Nephron progenitor cell (in vitro differentiated cells): Measurements from ENCODE around the gene RSBN1L.
"Not testable (repeated sequence)": the region's sequence is repeated elsewhere in the genome, so short reads cannot be mapped to it uniquely, and the experiment has no call there.

Source experiments
- DNase-seq: peaks from one replicate; pipeline ENCODE4 v3.0.0; 2021
- H3K27ac Mint-ChIP-seq: 2 replicates; pipeline ENCODE4 v1.8.0; 2021; ENCODE audit warnings: mild to moderate bottlenecking, moderate library complexity, mixed read lengths
- H3K27me3 Mint-ChIP-seq: 2 replicates; pipeline ENCODE4 v1.8.0; 2021; ENCODE audit warnings: mild to moderate bottlenecking, low read depth, mixed read lengths; ENCODE audit not compliant: poor library complexity
- H3K36me3 Mint-ChIP-seq: 2 replicates; pipeline ENCODE4 v1.8.0; 2021; ENCODE audit warnings: low read depth, mixed read lengths
- H3K4me1 Mint-ChIP-seq: 2 replicates; pipeline ENCODE4 v1.8.0; 2021; ENCODE audit warnings: mixed read lengths
- H3K4me3 Mint-ChIP-seq: 2 replicates; pipeline ENCODE4 v1.8.0; 2021; ENCODE audit warnings: mild to moderate bottlenecking, moderate library complexity, mixed read lengths
- H3K9me3 Mint-ChIP-seq: 2 replicates; pipeline ENCODE4 v1.8.0; 2021; ENCODE audit warnings: mild to moderate bottlenecking, moderate library complexity, mixed read lengths
- CTCF ChIP-seq: fragments of 200-600 bp; sonication (generic); IDR thresholded peaks from 2 replicates; pipeline ENCODE4 v1.5.0; 2021; ENCODE audit warnings: antibody characterized with exemption

The RSBN1L gene

GRCh38 chr7:77699056-77699455, 2.8 kb downstream of the RSBN1L start:
- Mint-ChIP-seq H3K27me3 (no peaks in the 10 kb centered on the region), H3K9me3 (peaks cover 9% of the 10 kb centered on the region), H3K27ac (peak overlapping the region; percentile 55), H3K4me3 (peak overlapping the region; percentile 97), H3K36me3 (peaks cover 39% of the 10 kb centered on the region), H3K4me1 (peaks cover 53% of the 10 kb centered on the region)
- no peak for TF ChIP-seq CTCF
- DNase-seq, result no peak

GRCh38 chr7:77702513-77702912, 6.3 kb downstream of the RSBN1L start:
- peak overlapping the region; percentile 11 for H3K27ac Mint-ChIP-seq

GRCh38 chr7:77702968-77703472, 6.8 kb downstream of the RSBN1L start:
- H3K36me3 Mint-ChIP-seq, result peaks cover 68% of the 10 kb centered on the region
- H3K27me3 Mint-ChIP-seq, result no peaks in the 10 kb centered on the region
- no peak overlapping the region for H3K27ac Mint-ChIP-seq
- no peak overlapping the region for H3K4me3 Mint-ChIP-seq
- DNase-seq, result no peak
- TF ChIP-seq CTCF, result no peak
- peaks cover 9% of the 10 kb centered on the region for H3K9me3 Mint-ChIP-seq
- H3K4me1 Mint-ChIP-seq, result peaks cover 43% of the 10 kb centered on the region

More at GRCh38 chr7:77702513-77702912, 6.3 kb downstream of the RSBN1L start:
- peaks cover 9% of the 10 kb centered on the region for H3K9me3 Mint-ChIP-seq
- no peaks in the 10 kb centered on the region for H3K27me3 Mint-ChIP-seq
- no peak for DNase-seq
- H3K4me3 Mint-ChIP-seq, result no peak overlapping the region
- no peak for TF ChIP-seq CTCF
- peaks cover 66% of the 10 kb centered on the region for H3K36me3 Mint-ChIP-seq
- H3K4me1 Mint-ChIP-seq, result peaks cover 45% of the 10 kb centered on the region

GRCh38 chr7:77703669-77704068, 7.4 kb downstream of the RSBN1L start:
- not testable (repeated sequence) for H3K27me3 Mint-ChIP-seq, H3K9me3 Mint-ChIP-seq, DNase-seq, H3K4me3 Mint-ChIP-seq, H3K27ac Mint-ChIP-seq
- Mint-ChIP-seq H3K4me1 (peaks cover 42% of the 10 kb centered on the region), H3K36me3 (peaks cover 73% of the 10 kb centered on the region)

GRCh38 chr7:77707504-77707992, 11.3 kb downstream of the RSBN1L start:
- Mint-ChIP-seq H3K9me3 (peaks cover 8% of the 10 kb centered on the region), H3K36me3 (peaks cover 73% of the 10 kb centered on the region), H3K27me3 (no peaks in the 10 kb centered on the region), H3K27ac (no peak overlapping the region), H3K4me3 (no peak overlapping the region), H3K4me1 (peaks cover 16% of the 10 kb centered on the region)
- no peak for TF ChIP-seq CTCF
- DNase-seq, result no peak

- Mint-ChIP-seq H3K27me3 (no peaks in the 10 kb centered on the region), H3K4me1 (peaks cover 9% of the 10 kb centered on the region), H3K36me3 (peaks cover 82% of the 10 kb centered on the region), H3K27ac (peak overlapping the region; percentile 82), H3K4me3 (no peak overlapping the region), H3K9me3 (peaks cover 27% of the 10 kb centered on the region)
- no peak for TF ChIP-seq CTCF
- no peak for DNase-seq
These were observed 13.8 kb downstream of the RSBN1L start for GRCh38 chr7:77710067-77710466.
